SK-N-SH (cell line): ENCODE measurements around the gene KCNC4.

Source experiments
- CTCF ChIP-seq: fragments of 200-600 bp; sonication (generic); IDR thresholded peaks from 2 replicates; pipeline ENCODE4 v1.6.1; 2017; ENCODE audit warnings: antibody characterized with exemption, mild to moderate bottlenecking, moderate library complexity
- EZH2phosphoT487 ChIP-seq: fragments of 200-600 bp; sonication (generic); IDR thresholded peaks from 2 replicates; pipeline ENCODE4 v1.6.1; 2017; ENCODE audit warnings: low read depth, mixed run types, mild to moderate bottlenecking, antibody characterized with exemption, moderate library complexity, borderline replicate concordance
- MEF2A ChIP-seq: IDR thresholded peaks from 2 replicates; pipeline ENCODE4 v1.4.0; 2012; ENCODE audit warnings: low read depth, borderline replicate concordance
- POLR2AphosphoS5 ChIP-seq: IDR thresholded peaks from 2 replicates; pipeline ENCODE4 v1.6.1; 2012; ENCODE audit warnings: low read depth, low read length

GRCh38 chr1:110161165-110161564, 48.9 kb upstream of the KCNC4 start:
- TF ChIP-seq EZH2phosphoT487 = no peak
- no peak for TF ChIP-seq MEF2A
- TF ChIP-seq CTCF = no peak
- TF ChIP-seq POLR2AphosphoS5 = no peak
